HepG2 (cell line): ENCODE data around the gene SDK1. TPM values are rescaled to one million over a fixed set of nuclear protein-coding genes. Genes with fewer than 3 reads are reported as not detected.

Experiments
- ADNP ChIP-seq: sonication (generic); formaldehyde crosslinking; IDR thresholded peaks from 2 replicates; pipeline ENCODE4 v1.4.0; 2020; ENCODE audit warnings: missing genetic modification reagents
- ASH2L ChIP-seq: fragments of 300-600, 200-600 bp; sonication (generic); IDR thresholded peaks from 2 replicates; pipeline ENCODE4 v1.7.0; 2017; ENCODE audit warnings: low read depth, mild to moderate bottlenecking, moderate library complexity, mixed read lengths, low read length; ENCODE audit not compliant: insufficient read length
- DNMT1 ChIP-seq: sonication (generic); formaldehyde crosslinking; IDR thresholded peaks from 2 replicates; pipeline ENCODE4 v1.5.1; 2020; ENCODE audit warnings: mild to moderate bottlenecking, missing genetic modification reagents
- FOXC1 ChIP-seq: sonication (generic); formaldehyde crosslinking; IDR thresholded peaks from 2 replicates; pipeline ENCODE4 v1.8.0; 2022; ENCODE audit warnings: mild to moderate bottlenecking, missing genetic modification reagents, borderline replicate concordance
- JDP2 ChIP-seq: sonication (generic); formaldehyde crosslinking; IDR thresholded peaks from 2 replicates; pipeline ENCODE4 v1.8.1; 2022; ENCODE audit warnings: missing genetic modification reagents, borderline replicate concordance
- KLF9 ChIP-seq: IDR thresholded peaks from 2 replicates; pipeline ENCODE4 v1.6.1; 2016; ENCODE audit warnings: low read depth
- MIXL1 ChIP-seq: IDR thresholded peaks from 2 replicates; pipeline ENCODE4 v1.6.1; 2016
- MYC ChIP-seq: sonication (generic); formaldehyde crosslinking; IDR thresholded peaks from 2 replicates; pipeline ENCODE4 v1.9.0; 2021; ENCODE audit warnings: missing genetic modification reagents, borderline replicate concordance
- ZFY ChIP-seq: sonication (generic); formaldehyde crosslinking; IDR thresholded peaks from 2 replicates; pipeline ENCODE4 v1.4.0; 2020; ENCODE audit warnings: missing genetic modification reagents
- ZKSCAN1 ChIP-seq: fragments of 150-350 bp; IDR thresholded peaks from 2 replicates; pipeline ENCODE4 v1.6.1; 2014; ENCODE audit warnings: low read length
- ZNF17 ChIP-seq: sonication (generic); formaldehyde crosslinking; IDR thresholded peaks from 2 replicates; pipeline ENCODE4 v1.5.0; 2020; ENCODE audit warnings: mild to moderate bottlenecking, missing genetic modification reagents
- ZNF280D ChIP-seq: sonication (generic); formaldehyde crosslinking; IDR thresholded peaks from 2 replicates; pipeline ENCODE4 v1.5.1; 2020; ENCODE audit warnings: mild to moderate bottlenecking, missing genetic modification reagents
- ZNF407 ChIP-seq: sonication (generic); formaldehyde crosslinking; IDR thresholded peaks from one replicate; pipeline ENCODE4 v1.5.1; 2020; ENCODE audit warnings: mild to moderate bottlenecking, missing genetic modification reagents; ENCODE audit errors: not compliant biosample characterization
- ZNF597 ChIP-seq: sonication (generic); formaldehyde crosslinking; IDR thresholded peaks from 2 replicates; pipeline ENCODE4 v1.5.0; 2020; ENCODE audit warnings: missing genetic modification reagents
- polyA plus RNA-seq, 8 experiments: library from polyadenylated mRNA; depleted of rRNA in 3 of 8; stranded (reverse) in 7 of 8; unstranded in 1 of 8; fragments of >200 nt; fragmentation: Illumina TruSeq in 4 of 8; extraction: Trizol in 4 of 8; gene quantifications; 2 replicates each; pipeline versions ENCODE4 v1.2.1 to v1.2.3, GENCODE V29; 2011 to 2016; ENCODE audit warnings: low read depth in 4 of 8, missing spikeins in 1 of 8, mixed read lengths in 1 of 8; ENCODE audit not compliant: insufficient read depth in 1 of 8
- total RNA-seq, 5 experiments: library from RNA; depleted of rRNA; stranded (reverse); fragments of >200 nt; fragmentation: Illumina TruSeq; extraction: Trizol; gene quantifications; 2 replicates each; pipeline ENCODE4 v1.2.3, GENCODE V29; 2016; ENCODE audit warnings: low read depth in 1 of 5
- TF ChIP-seq, protein P1 (sequence below): IDR thresholded peaks from 2 replicates; pipeline ENCODE4 v1.4.0; 2020; ENCODE audit warnings: mild to moderate bottlenecking, missing genetic modification reagents

The SDK1 gene
- total and polyA plus RNA-seq, 2 of the 13 experiments (the other 11 are each of a cell fraction or from before 2014, with no cell fraction given): 0.35 to 2.4 TPM

DNA sequence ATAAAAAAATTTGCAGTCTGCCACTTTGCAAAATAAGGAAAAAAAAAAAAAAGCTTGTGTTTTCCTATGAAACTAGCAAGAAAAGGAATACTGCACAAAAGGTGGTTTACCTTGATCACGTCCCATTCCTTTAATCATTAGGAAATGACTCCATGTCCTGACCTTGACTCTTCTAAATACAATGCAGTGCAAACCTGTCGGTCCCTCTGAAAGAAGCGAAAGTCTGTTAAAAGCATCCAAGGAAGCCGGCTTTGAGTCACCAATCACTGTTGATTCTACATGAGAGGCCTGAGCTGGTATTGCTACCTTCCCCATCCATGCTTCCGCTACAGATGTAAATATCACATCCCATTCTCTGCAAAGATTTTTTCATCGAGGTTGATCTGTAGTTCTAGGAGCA is 652.1 kb downstream of the SDK1 start (continued):
- TF ChIP-seq ZNF280D (CRISPR knock-in tag) (no peak), ZKSCAN1 (no peak), ASH2L (no peak), ZNF597 (CRISPR knock-in tag) (no peak), KLF9 (CRISPR knock-in tag) (no peak), FOXC1 (CRISPR knock-in tag) (no peak), MYC (CRISPR knock-in tag) (no peak), ZNF17 (CRISPR knock-in tag) (no peak), ADNP (CRISPR knock-in tag) (no peak), ZNF407 (no peak), JDP2 (CRISPR knock-in tag) (no peak), DNMT1 (CRISPR knock-in tag) (no peak), ZFY (CRISPR knock-in tag) (no peak), MIXL1 (0 out of 2 replicates have a peak, but pooled peaks have one; percentile 40)
- TF ChIP-seq, protein P1, sequence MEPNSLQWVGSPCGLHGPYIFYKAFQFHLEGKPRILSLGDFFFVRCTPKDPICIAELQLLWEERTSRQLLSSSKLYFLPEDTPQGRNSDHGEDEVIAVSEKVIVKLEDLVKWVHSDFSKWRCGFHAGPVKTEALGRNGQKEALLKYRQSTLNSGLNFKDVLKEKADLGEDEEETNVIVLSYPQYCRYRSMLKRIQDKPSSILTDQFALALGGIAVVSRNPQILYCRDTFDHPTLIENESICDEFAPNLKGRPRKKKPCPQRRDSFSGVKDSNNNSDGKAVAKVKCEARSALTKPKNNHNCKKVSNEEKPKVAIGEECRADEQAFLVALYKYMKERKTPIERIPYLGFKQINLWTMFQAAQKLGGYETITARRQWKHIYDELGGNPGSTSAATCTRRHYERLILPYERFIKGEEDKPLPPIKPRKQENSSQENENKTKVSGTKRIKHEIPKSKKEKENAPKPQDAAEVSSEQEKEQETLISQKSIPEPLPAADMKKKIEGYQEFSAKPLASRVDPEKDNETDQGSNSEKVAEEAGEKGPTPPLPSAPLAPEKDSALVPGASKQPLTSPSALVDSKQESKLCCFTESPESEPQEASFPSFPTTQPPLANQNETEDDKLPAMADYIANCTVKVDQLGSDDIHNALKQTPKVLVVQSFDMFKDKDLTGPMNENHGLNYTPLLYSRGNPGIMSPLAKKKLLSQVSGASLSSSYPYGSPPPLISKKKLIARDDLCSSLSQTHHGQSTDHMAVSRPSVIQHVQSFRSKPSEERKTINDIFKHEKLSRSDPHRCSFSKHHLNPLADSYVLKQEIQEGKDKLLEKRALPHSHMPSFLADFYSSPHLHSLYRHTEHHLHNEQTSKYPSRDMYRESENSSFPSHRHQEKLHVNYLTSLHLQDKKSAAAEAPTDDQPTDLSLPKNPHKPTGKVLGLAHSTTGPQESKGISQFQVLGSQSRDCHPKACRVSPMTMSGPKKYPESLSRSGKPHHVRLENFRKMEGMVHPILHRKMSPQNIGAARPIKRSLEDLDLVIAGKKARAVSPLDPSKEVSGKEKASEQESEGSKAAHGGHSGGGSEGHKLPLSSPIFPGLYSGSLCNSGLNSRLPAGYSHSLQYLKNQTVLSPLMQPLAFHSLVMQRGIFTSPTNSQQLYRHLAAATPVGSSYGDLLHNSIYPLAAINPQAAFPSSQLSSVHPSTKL (CRISPR knock-in tag): peak; percentile 89
